ENCODE data around the gene ACBD3.

DNA sequence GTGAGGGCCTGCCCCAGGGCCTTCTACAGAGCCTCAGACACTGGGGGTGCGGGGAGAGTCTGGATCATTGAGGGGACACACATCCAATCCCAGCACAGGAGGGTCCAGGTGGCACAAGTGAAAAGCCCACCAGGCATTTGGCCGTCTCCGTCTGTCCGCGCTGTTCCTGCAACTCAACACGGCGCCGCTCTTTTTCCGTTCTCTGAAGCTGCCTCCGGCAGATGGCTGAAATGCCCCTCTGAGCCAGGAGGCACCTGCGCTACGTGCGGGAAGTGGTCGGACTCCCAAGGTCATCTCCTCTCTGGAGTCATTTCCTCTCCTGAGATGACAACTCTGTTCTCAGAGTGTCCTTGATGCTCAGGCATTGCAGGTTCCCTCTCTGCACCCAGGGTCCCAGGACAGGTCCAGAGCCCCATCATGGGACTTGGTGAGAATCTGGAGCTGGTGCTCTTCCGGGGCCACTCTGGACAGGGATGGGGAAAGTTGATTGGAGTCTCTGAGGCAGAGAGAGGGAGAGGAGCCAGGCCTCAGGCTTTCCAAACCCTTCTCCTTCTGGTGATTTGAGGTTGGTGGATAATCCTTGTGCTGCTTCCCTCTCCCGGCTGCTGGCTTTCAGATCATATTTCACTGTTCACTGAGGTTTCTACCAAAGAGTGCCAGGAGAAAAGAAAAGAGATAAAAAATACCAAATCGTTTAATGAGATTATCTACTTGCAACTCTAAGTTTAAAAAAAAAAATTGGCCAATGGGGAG is 22.9 kb upstream of the ACBD3 start:
- TF ChIP-seq RFX5 (IDR thresholded peaks at IDR 0.05; ENCODE audit: borderline replicate concordance, low read depth, low read length) (no peak), POLR2A (IDR thresholded peaks at IDR 0.05; ENCODE audit: control extremely low read depth in 1 of 2, low read depth in 2 of 2, low read length in 2 of 2) (no peak), FOSL1 (IDR thresholded peaks at IDR 0.05; ENCODE audit: insufficient read depth, low read depth, low read length) (no peak), ZNF274 (IDR thresholded peaks at IDR 0.05; ENCODE audit: borderline replicate concordance, extremely low read depth, low read length) (no peak), CTCF (IDR thresholded peaks at IDR 0.05; ENCODE audit: control extremely low read depth in 1 of 3, insufficient read depth in 1 of 3, low read depth in 1 of 3, low read length in 3 of 3) (no peak), CEBPB (IDR thresholded peaks at IDR 0.05; ENCODE audit: low read depth, low read length) (no peak), NANOG (IDR thresholded peaks at IDR 0.05; ENCODE audit: insufficient read depth, low read depth, low read length, poor library complexity, severe bottlenecking) (no peak), BACH1 (IDR thresholded peaks at IDR 0.05; ENCODE audit: low read length) (no peak), RAD21 (IDR thresholded peaks at IDR 0.05 in 1 of 2, conservative IDR thresholded peaks at IDR 0.05 in 1 of 2; ENCODE audit: low read depth in 2 of 2, low read length in 2 of 2) (no peak), BCL11A (IDR thresholded peaks at IDR 0.05; ENCODE audit: low read depth in 2 of 2, low read length in 2 of 2) (no peak), EP300 (IDR thresholded peaks at IDR 0.05; ENCODE audit: borderline replicate concordance in 1 of 2, low read depth in 2 of 2, low read length in 2 of 2) (no peak), CREB1 (IDR thresholded peaks at IDR 0.05) (no peak), EZH2 (IDR thresholded peaks at IDR 0.05; ENCODE audit: low read depth, low read length, severe bottlenecking) (no peak), POLR2AphosphoS5 (IDR thresholded peaks at IDR 0.05; ENCODE audit: low read depth, low read length) (no peak)
